Large intestine (tissue), 3 donors: ENCODE results near the gene BACE2. TPM values are rescaled to one million over a fixed set of nuclear protein-coding genes. Genes with fewer than 3 reads are reported as not detected.
"Not testable (repeated sequence)": the region's sequence is repeated elsewhere in the genome, so short reads cannot be mapped to it uniquely, and the experiment has no call there.

ENCODE experiments used
- DNase-seq, 2 donors: peaks; one replicate each; pipeline versions ENCODE4 v3.0.0 to v3.0.0-alpha.2; 2013
- H3K27ac ChIP-seq: one replicate; pipeline ENCODE4 v1.5.1; 2013; ENCODE audit warnings: low read length
- H3K27me3 ChIP-seq: 2 replicates; pipeline ENCODE4 v1.6.1; 2013; ENCODE audit warnings: low read length; ENCODE audit not compliant: control insufficient read depth, insufficient read depth
- H3K36me3 ChIP-seq: 2 replicates; pipeline ENCODE4 v1.6.1; 2013; ENCODE audit warnings: low read length; ENCODE audit not compliant: control insufficient read depth, insufficient read depth
- H3K4me1 ChIP-seq: one replicate; pipeline ENCODE4 v1.6.1; 2013; ENCODE audit warnings: low read length; ENCODE audit not compliant: control insufficient read depth, insufficient read depth
- H3K4me3 ChIP-seq: one replicate; pipeline ENCODE4 v1.5.1; 2013; ENCODE audit warnings: low read length
- H3K9me3 ChIP-seq: one replicate; pipeline ENCODE4 v1.6.1; 2013; ENCODE audit warnings: mild to moderate bottlenecking, low read depth, low read length, moderate library complexity; ENCODE audit not compliant: control insufficient read depth
- WGBS: methylation state at CpG from one replicate; pipeline ENCODE4 v1.1.5; 2013; ENCODE audit warnings: low lambda C conversion rate; ENCODE audit not compliant: insufficient coverage; 5-methylcytosine and 5-hydroxymethylcytosine counted together
- polyA plus RNA-seq: library from polyadenylated mRNA; unstranded; fragments of 120-200 nt; gene quantifications from one replicate; pipeline ENCODE4 v1.2.1, GENCODE V29; 2013

The BACE2 gene
- polyA plus RNA-seq, 1 donor = 20.7 TPM

DNA sequence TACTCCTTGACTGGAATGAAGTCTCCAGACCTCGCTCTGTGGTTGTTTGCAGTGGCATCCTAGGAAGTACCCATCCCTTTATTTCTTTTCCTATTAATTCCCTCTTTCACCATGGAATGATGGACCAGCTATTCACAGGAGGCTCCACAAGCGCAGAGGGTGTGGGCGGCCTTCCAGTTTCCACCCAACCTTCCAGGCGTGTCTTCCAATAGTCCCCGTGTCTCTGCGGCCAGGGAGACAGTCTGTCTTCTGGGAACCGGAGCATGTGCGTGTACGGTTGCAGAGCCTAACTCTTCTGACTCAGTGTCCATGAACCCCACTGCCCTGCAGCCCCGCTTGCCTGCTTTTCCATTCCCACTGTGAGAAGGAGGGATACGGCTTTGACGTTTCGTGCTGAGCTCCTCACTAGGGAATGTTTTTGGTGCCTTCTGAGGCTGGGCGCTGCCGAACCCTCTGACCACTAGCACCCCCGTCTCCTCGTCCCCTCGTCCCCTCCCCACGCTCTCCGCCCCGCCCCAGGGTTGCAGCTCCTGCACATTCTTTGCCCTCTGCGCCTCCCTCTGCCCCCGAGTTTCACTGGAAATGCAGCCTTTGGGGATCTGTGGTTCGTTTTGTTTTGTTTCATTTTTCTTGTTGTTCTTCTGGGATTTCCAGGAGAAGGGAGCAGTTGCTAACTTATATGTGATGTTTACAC is 122.3 kb downstream of the BACE2 start:
- H3K36me3 ChIP-seq = no peaks in the 10 kb centered on the region
- H3K4me1 ChIP-seq = no peaks in the 10 kb centered on the region
- H3K27ac ChIP-seq = no peak overlapping the region
- H3K9me3 ChIP-seq = no peaks in the 10 kb centered on the region
- no peak for DNase-seq
- 40% methylated on average over 1 of the region's 24 CpGs for WGBS
- peaks cover 28% of the 10 kb centered on the region for H3K27me3 ChIP-seq
- no peak overlapping the region for H3K4me3 ChIP-seq

DNA sequence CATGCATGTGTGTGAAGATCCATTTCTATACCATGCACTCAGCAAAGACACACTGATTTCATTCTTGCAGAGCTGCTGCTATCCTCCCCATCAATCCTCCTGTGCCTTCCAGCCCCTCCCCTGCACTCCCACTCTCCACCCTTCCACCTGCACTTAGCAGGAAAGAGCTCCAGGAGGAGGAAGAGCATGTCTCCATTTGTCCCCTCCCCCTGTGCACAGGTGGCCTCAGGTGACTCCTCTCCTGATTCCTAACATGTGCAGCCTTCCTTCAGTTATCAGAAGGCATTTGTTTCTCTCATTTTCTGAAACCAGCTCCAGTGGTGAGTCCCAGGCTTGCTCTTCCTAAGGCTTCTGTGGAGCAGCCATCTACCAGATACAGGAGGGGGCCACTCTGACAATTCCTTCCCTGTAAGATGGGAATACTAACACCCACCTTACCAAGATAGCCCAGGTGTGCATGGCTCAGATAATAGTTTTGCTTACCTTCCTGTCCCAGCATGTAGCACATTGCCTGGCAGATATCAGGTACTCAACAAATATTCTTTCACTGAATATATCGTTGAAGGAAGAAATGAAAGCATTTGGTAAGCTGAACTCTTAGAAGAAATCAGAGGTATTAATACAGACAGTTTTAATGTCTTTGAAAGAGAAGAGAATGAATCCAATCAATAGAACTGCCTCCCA is 126.7 kb downstream of the BACE2 start:
- H3K27me3 ChIP-seq = peaks cover 22% of the 10 kb centered on the region
- WGBS = 67% methylated on average over 1 of the region's 1 CpG
- no peak overlapping the region for H3K4me3 ChIP-seq
- H3K4me1 ChIP-seq = no peaks in the 10 kb centered on the region
- DNase-seq = no peak
- H3K9me3 ChIP-seq = no peaks in the 10 kb centered on the region
- no peak overlapping the region for H3K27ac ChIP-seq
- no peaks in the 10 kb centered on the region for H3K36me3 ChIP-seq

DNA sequence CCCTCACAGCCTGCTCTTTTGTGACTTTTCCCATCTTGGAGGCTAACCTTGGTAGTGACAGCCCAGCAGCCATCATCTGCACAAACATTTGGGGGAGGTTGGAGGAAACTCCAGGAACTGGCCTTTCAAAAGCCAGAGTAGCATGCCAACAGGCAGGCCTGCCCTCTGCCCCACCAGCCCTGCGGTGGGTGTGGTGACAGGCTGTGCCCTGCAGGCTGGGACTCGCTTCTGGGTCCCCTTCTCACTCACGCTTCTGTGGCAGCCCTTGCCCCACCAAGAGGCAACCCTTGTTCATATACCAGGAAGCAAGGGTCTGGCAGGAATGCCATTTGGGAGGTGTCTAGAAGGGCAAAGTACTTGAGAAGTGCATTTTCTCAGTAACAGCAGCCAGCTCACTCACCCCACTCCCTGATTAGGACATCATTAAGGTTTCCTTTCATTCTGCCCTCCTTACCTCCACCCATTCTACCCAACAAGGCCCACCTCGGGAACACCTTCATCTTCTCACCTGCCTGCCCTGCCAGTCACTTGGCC is 127.8 kb downstream of the BACE2 start:
- no peak overlapping the region for H3K27ac ChIP-seq
- no peak for DNase-seq

DNA sequence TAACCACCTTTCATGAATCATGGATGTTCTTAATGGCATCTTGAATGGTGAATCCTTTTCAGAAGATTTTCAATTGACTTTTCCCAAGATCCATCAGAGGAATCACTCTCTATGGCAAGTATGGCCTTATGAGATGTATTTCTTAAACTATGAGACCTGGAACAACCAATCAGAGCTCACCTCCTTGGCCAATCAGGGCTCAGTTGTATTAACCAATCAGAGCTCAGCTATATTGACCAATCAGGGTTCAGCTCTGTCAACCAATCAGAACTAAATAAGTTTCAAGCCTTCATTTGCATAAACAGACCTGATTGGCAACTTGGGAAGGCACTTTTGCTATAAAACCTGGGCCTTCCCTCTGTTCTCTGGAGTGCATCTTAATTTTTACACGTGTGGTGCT is 135.0 kb downstream of the BACE2 start:
- Histone ChIP-seq H3K36me3 (no peaks in the 10 kb centered on the region), H3K9me3 (peaks cover 8% of the 10 kb centered on the region), H3K27ac (no peak overlapping the region), H3K4me1 (no peaks in the 10 kb centered on the region), H3K4me3 (no peak overlapping the region), H3K27me3 (peaks cover 46% of the 10 kb centered on the region)
- 86% methylated on average over 1 of the region's 1 CpG for WGBS
- DNase-seq = no peak

More for the DNA sequence above, 127.8 kb downstream of the BACE2 start:
- Histone ChIP-seq H3K36me3 (no peaks in the 10 kb centered on the region), H3K27me3 (peaks cover 20% of the 10 kb centered on the region), H3K4me1 (no peaks in the 10 kb centered on the region), H3K9me3 (no peaks in the 10 kb centered on the region), H3K4me3 (no peak overlapping the region)
- no CpG with 5 or more reads among the region's 4 CpGs for WGBS

DNA sequence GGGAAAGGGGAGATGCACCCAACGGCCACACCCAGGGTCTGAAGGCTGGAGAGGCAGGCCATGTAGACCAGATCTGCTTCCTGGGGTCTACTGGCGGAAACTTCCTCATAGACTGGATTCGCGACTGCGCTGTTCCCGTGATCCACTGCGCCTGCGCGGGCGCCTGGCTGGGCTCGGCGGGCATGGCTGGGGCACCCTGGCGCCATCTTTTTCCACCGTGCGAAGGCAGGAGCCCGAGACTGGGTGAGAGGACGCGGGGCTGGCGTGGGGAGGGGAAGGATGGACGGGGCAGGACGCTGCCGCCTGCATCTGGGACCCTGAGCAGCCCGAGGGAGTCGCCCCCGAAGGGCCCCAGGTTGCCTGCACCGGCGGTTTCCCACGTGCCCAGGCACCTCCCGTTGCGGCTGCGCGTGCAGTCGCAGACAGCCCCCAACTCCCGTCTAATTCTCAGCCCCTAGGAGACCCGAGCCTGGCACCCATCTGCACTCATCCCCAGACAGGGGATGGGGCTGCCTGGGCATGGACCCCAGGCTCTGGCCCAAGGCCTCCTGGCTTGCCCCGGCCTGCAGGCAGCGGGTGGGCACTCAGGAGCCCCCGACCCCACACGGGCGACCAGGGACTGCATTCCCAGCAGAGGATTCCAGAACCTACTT is 136.2 kb downstream of the BACE2 start:
- WGBS = no CpG with 5 or more reads among the region's 40 CpGs
- H3K27me3 ChIP-seq = peaks cover 57% of the 10 kb centered on the region
- H3K4me3 ChIP-seq = no peak overlapping the region
- H3K27ac ChIP-seq = no peak overlapping the region
- H3K4me1 ChIP-seq = no peaks in the 10 kb centered on the region
- DNase-seq = no peak
- peaks cover 8% of the 10 kb centered on the region for H3K9me3 ChIP-seq
- no peaks in the 10 kb centered on the region for H3K36me3 ChIP-seq

GRCh38 chr21:41307219-41307618 is 139.3 kb downstream of the BACE2 start:
- no peak overlapping the region for H3K4me3 ChIP-seq
- H3K9me3 ChIP-seq = peaks cover 8% of the 10 kb centered on the region
- H3K4me1 ChIP-seq = no peaks in the 10 kb centered on the region
- H3K27me3 ChIP-seq = peaks cover 77% of the 10 kb centered on the region
- no peak overlapping the region for H3K27ac ChIP-seq
- no peaks in the 10 kb centered on the region for H3K36me3 ChIP-seq
- no peak for DNase-seq

GRCh38 chr21:41313285-41314164 is 145.6 kb downstream of the BACE2 start:
- not testable (repeated sequence) for H3K4me3 ChIP-seq, H3K36me3 ChIP-seq, H3K9me3 ChIP-seq, H3K27ac ChIP-seq, DNase-seq
- no CpG with 5 or more reads among the region's 8 CpGs for whole genome bisulfite sequencing
- Histone ChIP-seq H3K27me3 (peaks cover 58% of the 10 kb centered on the region), H3K4me1 (peaks cover 12% of the 10 kb centered on the region)

- H3K27ac ChIP-seq = no peak overlapping the region
- H3K36me3 ChIP-seq = no peaks in the 10 kb centered on the region
- no CpG with 5 or more reads among the region's 6 CpGs for WGBS
Measured at GRCh38 chr21:41315726-41316125, 147.8 kb downstream of the BACE2 start.

GRCh38 chr21:41316200-41317062 is 148.5 kb downstream of the BACE2 start, which contains the start of gene FAM3B:
FAM3B (plus strand) TSS chr21:41316801; CDS start chr21:41316880, 79 bp downstream.
- WGBS = no CpG with 5 or more reads among the region's 55 CpGs
- peak within 1 kb of the TSS; percentile 36 for H3K4me3 ChIP-seq
- peaks cover 30% of the 10 kb centered on the region for H3K4me1 ChIP-seq
- H3K9me3 ChIP-seq = no peaks in the 10 kb centered on the region
- H3K36me3 ChIP-seq = no peaks in the 10 kb centered on the region
- H3K27me3 ChIP-seq = peaks cover 34% of the 10 kb centered on the region
- DNase-seq = peak in 1 of 2 donors; percentile 63
- no peak within 1 kb of the TSS for H3K27ac ChIP-seq

More at GRCh38 chr21:41315726-41316125, 147.8 kb downstream of the BACE2 start:
- no peaks in the 10 kb centered on the region for H3K9me3 ChIP-seq
- DNase-seq = no peak
- peak overlapping the region; percentile 30 for H3K4me3 ChIP-seq
- peaks cover 25% of the 10 kb centered on the region for H3K4me1 ChIP-seq
- H3K27me3 ChIP-seq = peaks cover 36% of the 10 kb centered on the region
